ENCODE data around the gene DNAJA4. TPM values are rescaled to one million over a fixed set of nuclear protein-coding genes. Genes with fewer than 3 reads are reported as not detected.

The DNAJA4 gene
- total RNA-seq, 2 donors from 2014 or later = 27.2 to 28.9 TPM

- Histone ChIP-seq H3K27me3 (replicated peaks; ENCODE audit: insufficient read depth) (no peaks in the 10 kb centered on the region), H3K36me3 (no peaks in the 10 kb centered on the region), H3K27ac (no peak overlapping the region), H3K4me3 (no peak overlapping the region), H3K9me3 (no peaks in the 10 kb centered on the region), H3K4me1 (ENCODE audit: control insufficient read depth in 1 of 2, low read depth in 2 of 2) (no peaks in the 10 kb centered on the region)
- no peak for DNase-seq (ENCODE audit: low spot score)
- no peak for ATAC-seq (ENCODE audit: insufficient number of reproducible peaks, low FRiP score, low read depth)
- no peak for TF ChIP-seq CTCF (IDR thresholded peaks at IDR 0.05)
These were observed 40.9 kb upstream of the DNAJA4 start for GRCh38 chr15:78223396-78224022.

- ATAC-seq (ENCODE audit: insufficient number of reproducible peaks, low FRiP score, low read depth) = no peak
- no peaks in the 10 kb centered on the region for H3K36me3 ChIP-seq
- DNase-seq (ENCODE audit: low spot score) = no peak
- no peak for TF ChIP-seq CTCF (IDR thresholded peaks at IDR 0.05)
- no peaks in the 10 kb centered on the region for H3K4me1 ChIP-seq (ENCODE audit: control insufficient read depth in 1 of 2, low read depth in 2 of 2)
- no peak overlapping the region for H3K4me3 ChIP-seq
- no peaks in the 10 kb centered on the region for H3K27me3 ChIP-seq (replicated peaks; ENCODE audit: insufficient read depth)
- H3K27ac ChIP-seq = no peak overlapping the region
- H3K9me3 ChIP-seq = no peaks in the 10 kb centered on the region
These were observed 40.3 kb upstream of the DNAJA4 start for GRCh38 chr15:78224023-78224411.

- ATAC-seq (ENCODE audit: insufficient number of reproducible peaks, low FRiP score, low read depth) = no peak
- Histone ChIP-seq H3K4me1 (ENCODE audit: control insufficient read depth in 1 of 2, low read depth in 2 of 2) (no peaks in the 10 kb centered on the region), H3K27me3 (replicated peaks; ENCODE audit: insufficient read depth) (no peaks in the 10 kb centered on the region), H3K9me3 (no peaks in the 10 kb centered on the region), H3K4me3 (no peak overlapping the region), H3K36me3 (no peaks in the 10 kb centered on the region), H3K27ac (no peak overlapping the region)
- no peak for TF ChIP-seq CTCF (IDR thresholded peaks at IDR 0.05)
- no peak for DNase-seq (ENCODE audit: low spot score)
These were observed 38.4 kb upstream of the DNAJA4 start for GRCh38 chr15:78225783-78226541.

GRCh38 chr15:78228356-78228996, 35.9 kb upstream of the DNAJA4 start:
- TF ChIP-seq CTCF (IDR thresholded peaks at IDR 0.05) = no peak
- no peak for DNase-seq (ENCODE audit: low spot score)

More at GRCh38 chr15:78228356-78228996, 35.9 kb upstream of the DNAJA4 start:
- Histone ChIP-seq H3K36me3 (no peaks in the 10 kb centered on the region), H3K4me3 (no peak overlapping the region), H3K9me3 (no peaks in the 10 kb centered on the region), H3K27ac (no peak overlapping the region), H3K4me1 (ENCODE audit: control insufficient read depth in 1 of 2, low read depth in 2 of 2) (no peaks in the 10 kb centered on the region), H3K27me3 (replicated peaks; ENCODE audit: insufficient read depth) (no peaks in the 10 kb centered on the region)
- ATAC-seq (ENCODE audit: insufficient number of reproducible peaks, low FRiP score, low read depth) = no peak
